ENCODE measurements around the gene RRBP1.

RRBP1 gene

GRCh38 chr20:17620371-17621228, 61.4 kb downstream of the RRBP1 start:
- no peak for DNase-seq

DNA sequence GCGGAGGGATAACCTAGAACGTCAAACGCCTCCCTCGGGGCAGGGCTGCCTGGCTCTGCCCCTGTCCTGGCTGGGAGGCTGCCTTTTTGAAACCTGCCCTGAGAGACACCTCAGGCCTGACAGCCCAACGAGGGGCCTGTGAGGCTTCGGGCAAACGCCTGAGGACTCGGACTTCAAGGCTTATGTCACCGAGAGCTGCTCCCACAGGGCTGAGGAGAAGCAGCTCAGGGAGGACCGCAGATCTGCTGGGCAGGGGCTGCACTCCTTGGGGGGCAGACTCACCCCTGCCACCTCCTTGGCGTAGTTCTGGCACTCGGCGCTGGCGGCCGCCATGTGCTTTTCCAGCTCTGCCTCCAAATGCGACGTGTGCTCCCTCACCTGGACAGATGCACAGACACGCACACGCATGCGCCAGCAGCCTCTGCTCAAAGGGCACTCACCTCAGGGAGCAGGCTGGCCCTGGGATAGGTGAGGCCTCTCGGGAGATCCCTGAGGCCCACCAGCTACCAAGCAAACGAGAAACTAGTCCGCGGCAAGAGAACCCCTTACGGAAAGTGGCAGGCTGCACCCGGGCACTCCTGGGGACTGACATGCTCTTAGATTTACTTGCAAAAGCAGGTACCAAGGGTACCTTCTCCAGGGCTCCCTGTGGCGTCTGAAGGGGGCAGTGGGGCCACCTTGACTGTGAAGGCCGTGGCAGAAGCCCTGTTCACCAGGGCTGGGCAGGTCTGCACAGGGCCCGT, 62.5 kb downstream of the RRBP1 start:
- no peak for DNase-seq

DNA sequence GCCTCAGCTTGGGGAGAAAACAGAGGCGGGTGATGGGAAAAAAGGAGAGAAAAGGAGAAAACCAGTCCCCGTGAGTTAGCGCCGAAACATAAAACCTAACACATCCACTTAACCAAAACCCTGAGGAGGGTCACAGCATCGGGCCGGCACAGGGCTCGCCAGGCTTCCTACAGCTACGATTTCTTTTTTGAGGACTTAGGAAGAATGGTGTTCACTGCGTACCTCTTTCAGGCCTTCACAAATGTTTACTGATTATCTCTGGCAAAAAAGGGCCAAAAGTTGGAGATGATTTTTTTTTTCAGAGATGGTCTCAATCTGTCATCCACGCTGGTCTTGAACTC, 63.4 kb downstream of the RRBP1 start:
- DNase-seq = no peak

- no peak for DNase-seq
These were observed 64.0 kb downstream of the RRBP1 start for GRCh38 chr20:17617868-17618672.

DNA sequence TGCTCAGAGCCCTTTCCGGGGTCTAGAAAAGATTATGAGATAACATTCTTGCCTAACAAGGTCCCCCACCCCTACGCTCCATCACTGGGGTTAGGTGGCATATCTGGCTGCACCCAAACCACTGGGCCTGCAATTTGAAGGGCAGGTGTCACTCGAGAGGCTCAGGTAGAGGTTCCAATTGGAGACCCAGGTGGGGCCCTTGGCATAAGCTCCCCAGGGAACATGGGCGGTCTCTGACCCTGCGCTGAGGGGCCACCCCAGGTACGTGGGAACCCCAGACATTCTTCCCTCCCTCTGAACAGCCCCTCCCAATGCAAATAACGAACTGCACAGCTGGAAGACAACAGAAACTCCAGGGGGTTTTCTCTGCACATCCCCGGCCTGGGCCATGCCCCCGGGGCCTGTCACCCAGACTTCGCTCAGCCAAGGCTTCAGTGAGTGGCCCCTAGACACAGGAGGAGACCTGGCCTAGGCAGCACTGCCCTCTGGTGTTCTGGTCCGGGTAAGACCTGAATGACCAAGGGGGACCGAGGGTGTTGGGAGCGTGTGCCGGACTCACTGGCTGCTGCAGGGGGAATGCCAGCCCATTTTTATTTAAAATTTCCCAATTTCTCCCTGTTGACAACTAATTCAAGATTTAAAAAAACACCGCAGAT, 64.7 kb downstream of the RRBP1 start:
- peak; percentile 13 for DNase-seq

DNA sequence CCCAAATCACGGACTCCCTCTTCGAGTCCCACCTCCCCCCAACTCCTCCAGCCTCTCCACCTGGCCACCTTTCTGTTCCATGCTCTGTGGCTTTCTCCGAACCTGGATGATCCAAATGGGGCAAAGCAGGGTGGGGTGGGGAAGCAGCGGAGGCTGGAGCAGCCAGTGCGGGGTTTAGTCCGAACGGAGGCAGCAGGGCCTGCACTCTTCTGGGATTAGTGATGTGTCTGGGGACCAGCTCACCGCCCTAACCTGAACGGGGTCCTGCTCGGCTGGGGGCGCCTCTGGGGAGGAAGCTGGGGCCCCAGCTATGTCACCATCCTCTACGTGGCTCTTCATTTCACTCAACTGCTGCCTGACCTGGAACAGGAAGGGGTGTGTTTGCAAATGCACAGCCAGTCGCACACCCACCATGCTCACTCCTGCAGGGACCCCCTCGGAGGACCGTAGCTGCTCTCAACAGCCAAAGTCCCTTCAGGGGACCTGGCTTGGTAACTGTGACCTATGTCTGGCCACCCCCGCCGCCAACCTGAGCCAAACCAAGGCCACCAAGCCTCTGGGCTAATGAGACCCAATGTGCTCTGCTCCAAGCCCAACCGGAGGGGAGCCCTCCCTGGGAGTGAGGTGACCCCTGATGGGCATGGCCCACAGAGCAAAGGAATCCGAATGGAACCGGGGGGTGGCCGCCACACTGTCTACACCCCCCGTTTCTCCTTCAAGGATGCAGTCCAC, 65.4 kb downstream of the RRBP1 start:
- DNase-seq = no peak

- peak; percentile 69 for DNase-seq
These were observed 66.2 kb downstream of the RRBP1 start for GRCh38 chr20:17615645-17616479.

- peak; percentile 79 for DNase-seq
These were observed 67.0 kb downstream of the RRBP1 start for GRCh38 chr20:17614812-17615644.

DNA sequence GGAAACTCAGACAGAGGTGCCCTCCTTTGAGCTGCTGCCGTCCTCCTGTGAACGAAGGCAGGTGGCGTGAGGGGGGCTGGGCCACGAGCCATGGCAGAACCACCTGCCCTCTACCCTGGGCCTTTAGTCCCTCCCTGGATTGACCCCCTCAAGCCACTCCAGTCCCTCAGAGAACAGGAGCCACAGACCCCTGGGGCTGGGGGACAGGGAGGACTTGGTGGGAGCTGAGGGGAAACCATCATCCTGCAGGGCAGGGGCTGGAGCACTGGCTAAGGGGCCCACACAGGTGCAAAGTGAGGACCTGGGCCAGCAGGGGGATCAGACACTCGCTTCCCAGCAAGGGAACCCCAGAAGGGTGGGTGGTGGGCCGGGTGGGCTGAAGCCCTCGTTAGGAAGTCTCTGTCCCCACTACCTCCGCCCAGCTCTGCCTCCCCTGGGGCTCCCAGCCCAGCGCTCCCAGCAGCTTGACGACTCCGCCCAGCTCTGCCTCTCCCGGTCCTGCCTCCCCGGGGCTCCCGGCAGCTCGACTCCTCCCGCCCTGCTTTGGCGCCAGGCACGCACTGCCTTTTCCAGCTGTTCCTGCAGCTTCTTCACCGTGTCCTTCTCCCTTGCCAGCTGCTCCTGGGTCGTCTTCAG, 67.7 kb downstream of the RRBP1 start:
- no peak for DNase-seq

DNA sequence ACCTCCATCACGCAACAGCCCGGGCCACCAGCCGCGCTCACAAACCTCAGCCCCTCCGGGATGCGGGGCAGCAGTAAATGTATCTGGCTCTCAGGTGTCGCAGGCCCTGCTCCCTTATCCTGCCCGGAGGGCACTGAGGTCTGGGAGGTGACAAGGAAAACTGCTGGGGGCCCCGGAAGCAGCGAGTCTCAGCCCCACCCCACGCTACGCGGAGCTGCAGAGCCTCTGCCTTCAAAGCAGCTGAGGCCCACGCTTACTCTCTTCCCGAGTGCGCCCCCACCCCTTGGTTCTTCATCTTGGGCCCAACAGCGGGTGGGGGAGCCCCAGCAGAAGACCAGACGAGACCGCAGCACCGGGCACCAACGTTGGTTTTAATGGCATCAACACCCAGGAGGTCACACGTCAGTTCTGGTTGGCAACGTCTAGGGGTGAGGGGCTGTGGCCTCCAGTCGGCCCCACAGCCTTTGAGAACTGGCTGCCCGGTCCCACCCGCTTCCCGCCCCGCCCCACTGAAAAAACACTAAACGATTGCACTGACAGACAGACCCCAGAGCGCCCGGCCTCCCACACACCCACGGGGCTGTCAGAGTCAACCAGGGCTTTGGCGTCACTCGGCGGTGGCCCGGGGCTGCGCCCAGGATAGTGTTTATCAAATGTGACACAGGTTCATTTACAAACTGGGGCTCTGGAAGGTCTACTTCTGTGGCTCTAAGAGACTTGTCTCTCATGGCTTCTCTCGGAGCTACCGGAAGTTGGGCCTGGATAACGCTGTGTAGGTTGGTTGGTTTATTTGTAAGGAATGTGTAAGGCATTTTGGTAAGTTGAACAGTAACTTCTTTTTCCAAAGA, 68.5 kb downstream of the RRBP1 start:
- no peak for DNase-seq

DNA sequence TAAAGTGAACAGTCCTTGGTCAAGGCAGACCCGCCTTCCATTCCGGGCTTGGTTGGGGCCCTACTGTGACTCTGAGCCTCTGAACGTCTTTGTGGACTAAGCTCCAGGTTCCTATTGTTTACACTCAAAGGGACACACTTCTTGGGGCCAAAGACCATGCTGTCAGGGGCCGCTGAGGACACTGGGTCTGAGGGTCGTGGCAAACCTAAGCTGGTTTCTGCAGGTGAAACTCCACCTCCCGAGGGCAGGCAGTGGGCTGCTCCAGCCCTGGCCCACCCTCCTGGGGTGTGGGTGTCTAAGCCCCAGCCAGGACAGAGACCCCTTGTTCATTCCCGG, 69.1 kb downstream of the RRBP1 start:
- no peak for DNase-seq

DNA sequence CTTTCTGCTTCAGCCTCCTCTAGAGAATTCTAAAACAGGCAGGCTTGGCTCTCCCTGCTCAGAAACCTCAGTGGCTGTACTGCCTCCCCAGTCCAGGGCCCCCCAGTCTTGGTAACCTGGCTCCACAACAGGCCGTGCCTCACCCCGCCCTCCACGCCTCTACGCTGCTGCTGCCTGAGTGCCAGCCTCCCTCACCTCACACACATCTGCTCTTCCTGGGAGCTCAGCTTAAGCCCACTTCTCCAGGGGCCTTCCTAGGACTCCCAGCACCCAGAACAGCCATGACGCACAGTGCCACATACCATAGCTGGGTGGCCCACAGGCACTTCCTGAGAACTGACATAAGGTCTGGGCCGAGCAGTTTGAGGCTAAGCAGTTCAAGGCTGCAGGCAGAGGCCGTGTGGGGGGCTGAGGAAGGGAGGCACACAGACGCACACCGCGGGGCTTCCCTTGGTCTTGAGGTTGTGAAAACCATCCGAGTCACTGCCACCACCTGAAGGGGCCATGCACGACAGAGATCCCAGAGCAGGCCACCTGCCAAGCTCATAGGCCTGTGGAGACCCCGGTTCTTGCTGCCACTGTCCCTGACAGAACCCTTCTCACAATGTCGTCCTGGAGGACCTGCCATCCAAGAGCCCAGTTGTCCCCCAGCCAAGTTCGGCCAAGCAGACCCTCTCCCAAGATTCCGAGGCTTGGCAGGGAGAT, 69.6 kb downstream of the RRBP1 start:
- peak; percentile 32 for DNase-seq

DNA sequence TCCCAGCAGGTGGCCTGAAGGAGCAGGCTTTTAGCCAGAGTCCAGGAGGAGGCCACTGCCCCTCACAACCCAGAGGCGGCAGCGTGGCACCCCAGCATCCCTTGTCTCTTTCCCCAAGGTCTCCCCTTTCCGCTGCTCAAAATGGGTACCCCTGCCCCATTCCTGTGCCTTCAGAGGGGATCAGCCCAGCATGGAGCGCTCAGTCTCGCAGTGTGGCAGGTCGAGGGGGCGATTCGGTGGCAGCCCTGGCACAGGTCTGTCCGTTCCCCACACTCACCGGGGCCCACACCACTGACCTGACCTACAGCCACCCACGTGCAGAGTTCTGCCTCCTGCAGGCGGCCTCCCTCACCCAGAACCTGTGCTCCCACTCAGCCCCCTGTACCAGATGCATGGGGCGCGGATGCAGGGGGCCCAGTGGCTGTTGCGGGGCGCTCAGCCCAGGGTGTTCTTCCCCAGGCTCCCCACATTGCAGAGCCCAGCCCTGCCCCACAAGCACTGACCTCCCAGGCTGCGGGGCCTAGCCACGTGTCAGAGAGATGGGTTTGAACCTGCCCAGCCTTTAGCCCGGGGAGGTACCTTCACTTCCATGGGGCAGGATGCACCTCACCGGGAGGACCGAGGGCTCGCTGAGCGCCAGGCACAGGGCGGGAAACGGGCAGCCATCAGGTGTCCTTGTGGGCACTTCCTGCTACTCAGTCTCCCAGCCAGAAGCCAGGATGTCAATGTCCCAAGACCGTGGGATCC, 70.3 kb downstream of the RRBP1 start:
- DNase-seq = no peak

DNA sequence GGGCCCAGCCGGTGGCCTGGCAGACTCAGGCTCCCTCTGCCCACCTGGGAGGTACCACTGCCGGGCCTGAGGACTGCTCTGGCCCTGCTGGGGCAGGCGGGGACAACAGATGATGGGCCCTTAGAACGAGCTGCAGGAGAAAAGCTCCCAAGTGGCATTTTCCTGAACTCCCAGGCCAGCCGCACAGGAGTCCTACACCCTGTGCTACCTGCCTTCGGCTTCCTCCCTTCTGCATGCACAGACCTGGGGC, 70.8 kb downstream of the RRBP1 start:
- DNase-seq = no peak

DNA sequence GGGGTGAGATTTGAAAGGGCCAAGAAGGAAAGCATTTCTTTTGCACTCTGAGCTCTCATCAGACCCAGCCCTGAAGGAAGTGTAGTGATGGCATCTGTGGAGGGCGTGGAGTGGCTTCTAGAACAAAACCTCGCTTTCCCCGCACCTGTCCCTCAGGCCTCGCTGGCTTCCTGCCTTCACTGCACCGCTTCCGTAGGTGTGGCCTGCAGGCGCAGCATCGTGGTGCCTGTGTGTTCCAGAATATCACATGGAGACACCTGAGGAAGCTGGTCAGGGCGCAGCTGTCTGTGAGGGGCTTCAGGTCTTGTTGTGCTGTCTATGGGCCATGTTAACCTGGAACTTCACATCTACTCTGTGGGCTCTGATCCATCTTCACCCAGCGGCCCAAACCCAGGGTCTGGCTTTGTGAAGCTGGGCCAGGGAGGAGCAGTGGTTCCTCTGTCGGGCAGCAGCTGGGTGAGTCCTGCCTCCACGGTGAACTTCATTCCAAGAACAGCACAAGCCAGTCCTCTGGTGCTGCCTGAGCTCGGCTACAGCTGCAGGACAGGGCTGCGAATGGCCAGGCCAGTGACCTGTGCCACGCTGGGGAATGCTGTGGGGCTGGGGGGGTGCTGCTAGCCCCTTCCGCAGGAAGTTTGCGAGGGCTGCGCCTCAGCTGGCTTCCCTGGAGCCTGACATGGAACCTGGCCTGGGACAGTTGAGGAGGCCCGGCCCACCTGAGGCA, 71.3 kb downstream of the RRBP1 start:
- DNase-seq = no peak

DNA sequence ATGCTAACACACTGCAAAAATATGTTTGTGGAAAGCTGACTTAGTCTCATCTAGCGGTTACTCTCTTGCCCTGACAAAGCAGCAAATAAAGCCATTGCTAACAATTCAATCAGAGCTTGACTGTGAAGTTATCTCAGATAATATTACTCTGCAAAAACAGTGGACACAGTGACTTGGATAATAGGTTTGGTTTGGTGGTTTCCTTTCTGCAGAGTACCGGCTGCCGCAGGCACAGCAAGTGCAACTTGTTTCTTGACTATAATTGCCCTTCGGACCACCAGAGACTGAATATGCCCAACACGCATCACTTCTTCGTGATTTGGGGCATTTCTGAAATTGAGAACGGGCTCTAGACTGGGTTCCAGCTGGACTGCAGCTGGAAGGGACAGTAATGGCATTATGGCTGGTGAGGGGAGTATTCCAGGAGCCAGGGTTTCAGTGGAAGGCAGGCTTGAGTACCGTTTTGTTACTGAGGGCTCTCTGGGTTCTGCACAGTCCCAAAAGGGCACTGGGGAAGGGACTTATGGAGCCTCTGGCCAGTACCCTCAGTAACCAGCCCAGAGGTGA, 72.1 kb downstream of the RRBP1 start:
- no peak for DNase-seq

Data from MV-4-11 (cell line).